Activated CD8-positive, alpha-beta memory T cell treated with anti-CD3 and anti-CD28 coated beads, Interleukin-2, amount 10 ng/mL, durations not matched to agents 7 days and 5 days (primary cell): ENCODE data around the gene MCC. TPM values are rescaled to one million over a fixed set of nuclear protein-coding genes. Genes with fewer than 3 reads are reported as not detected.
"Not testable (repeated sequence)": the region's sequence is repeated elsewhere in the genome, so short reads cannot be mapped to it uniquely, and the experiment has no call there.

ENCODE experiments used
- ATAC-seq: fragments of 150-1000 bp; cut with Tn5 transposase; one replicate; pipeline ENCODE4 v1.10.0; 2021; ENCODE audit warnings: moderate library complexity
- CTCF ChIA-PET: fragments of 350-600 bp; sonication (Branson Sonifier 250); formaldehyde crosslinking; loops from one replicate; lab custom pipeline; 2021; ENCODE audit warnings: antibody characterized with exemption; lab: Charles Lee
- DNase-seq: peaks from one replicate; pipeline ENCODE4 v3.0.0-alpha.2; 2020
- H3K27ac Mint-ChIP-seq: one replicate; pipeline ENCODE4 v1.8.0; 2021; ENCODE audit warnings: mild to moderate bottlenecking, mixed read lengths
- H3K27me3 Mint-ChIP-seq: one replicate; pipeline ENCODE4 v1.8.0; 2021; ENCODE audit warnings: mixed read lengths
- H3K36me3 Mint-ChIP-seq: one replicate; pipeline ENCODE4 v1.8.0; 2021; ENCODE audit warnings: mild to moderate bottlenecking, mixed read lengths
- H3K4me1 Mint-ChIP-seq: one replicate; pipeline ENCODE4 v1.8.0; 2021; ENCODE audit warnings: mixed read lengths
- H3K4me3 Mint-ChIP-seq: one replicate; pipeline ENCODE4 v1.8.0; 2021; ENCODE audit warnings: mild to moderate bottlenecking, moderate library complexity, mixed read lengths
- H3K9me3 Mint-ChIP-seq: one replicate; pipeline ENCODE4 v1.8.0; 2022; ENCODE audit warnings: low read depth, mixed read lengths
- total RNA-seq, 2 experiments: library from RNA; stranded (reverse); gene quantifications; one replicate each; pipeline ENCODE4 v1.2.3, GENCODE V29; 2021

Gene MCC
- total RNA-seq, 2 experiments from 2014 or later = 7.4 to 7.5 TPM

DNA sequence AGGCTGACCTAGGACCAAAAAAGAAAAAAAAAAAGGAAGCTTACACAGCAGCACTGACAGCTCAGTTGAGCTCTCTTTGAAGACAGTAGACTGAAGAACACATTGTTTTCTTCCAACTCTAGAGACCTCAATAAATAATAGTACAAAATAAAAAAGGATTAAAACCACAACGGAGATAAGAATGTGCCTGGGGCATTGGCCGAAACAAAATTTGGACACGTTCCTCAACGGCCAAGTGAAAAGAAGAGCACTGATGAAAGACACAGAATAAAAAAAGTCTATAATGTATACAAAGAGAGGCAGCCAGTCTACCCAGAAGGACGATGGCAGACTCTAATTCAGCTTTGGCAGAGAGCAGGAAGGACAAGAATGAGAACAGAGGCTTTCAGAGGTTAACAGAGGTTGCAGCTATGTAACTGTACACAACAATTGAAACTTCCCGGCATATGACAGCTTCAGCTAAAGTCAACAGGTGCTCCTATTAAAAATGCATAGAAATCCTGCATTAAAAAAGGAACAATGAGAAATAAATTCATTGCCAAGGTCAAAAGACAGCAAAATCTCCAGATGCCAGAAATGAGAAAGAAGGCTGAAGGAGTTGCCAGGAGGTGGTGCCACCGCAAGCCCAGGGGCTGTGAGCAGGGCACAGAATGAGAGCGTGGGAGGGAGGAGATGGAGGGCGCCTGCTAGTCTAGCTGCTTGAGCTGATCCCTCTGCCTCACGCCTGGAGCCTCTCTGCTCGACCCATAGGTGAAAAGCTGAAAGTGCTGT lies 397.7 kb downstream of the MCC start:
- no peak overlapping the region for H3K4me3 Mint-ChIP-seq
- no peak for ATAC-seq
- CTCF ChIA-PET = no interaction called here
- peaks cover 4% of the 10 kb centered on the region for H3K4me1 Mint-ChIP-seq
- no peak overlapping the region for H3K27ac Mint-ChIP-seq
- no peak for DNase-seq
- H3K9me3 Mint-ChIP-seq = no peaks in the 10 kb centered on the region
- no peaks in the 10 kb centered on the region for H3K36me3 Mint-ChIP-seq
- H3K27me3 Mint-ChIP-seq = no peaks in the 10 kb centered on the region

DNA sequence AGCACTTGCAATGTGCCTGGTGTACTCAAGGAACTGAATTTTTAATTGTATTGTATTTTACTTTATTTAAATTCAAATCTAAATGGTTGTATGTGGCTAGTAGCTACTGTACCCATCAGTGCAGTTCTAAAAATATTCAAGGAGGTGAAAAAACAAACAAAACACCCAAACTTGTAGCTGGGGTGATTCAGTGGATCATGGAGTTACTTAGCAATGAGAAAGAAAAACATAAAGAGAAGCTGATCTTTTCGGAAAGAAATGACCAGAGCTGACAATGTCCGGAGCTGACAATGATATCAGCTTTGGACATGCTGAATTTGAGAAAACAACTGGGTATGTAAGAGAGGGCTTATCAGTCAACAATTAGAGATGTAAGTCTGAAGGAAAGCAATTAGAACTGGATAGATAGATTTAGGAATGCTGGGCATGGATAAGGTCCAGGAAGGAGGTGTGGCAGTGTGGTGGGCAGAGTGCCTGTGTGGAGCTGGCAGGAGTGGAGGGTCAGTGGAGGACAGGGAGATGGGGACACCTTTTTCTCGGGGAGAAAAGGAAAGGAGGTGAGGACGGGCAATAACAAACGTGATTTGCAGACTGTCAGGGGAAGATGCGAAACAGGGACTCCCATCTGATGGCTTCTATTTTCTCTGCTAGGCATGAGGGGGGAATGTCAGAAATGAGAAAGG lies 398.5 kb downstream of the MCC start:
- no peak for DNase-seq
- no peak overlapping the region for H3K27ac Mint-ChIP-seq
- H3K9me3 Mint-ChIP-seq = no peaks in the 10 kb centered on the region
- CTCF ChIA-PET = interaction anchor here (0.7 kb wide), 1 partner anchor 306 kb away, joined by 3 read pairs; no protein-coding TSS in a partner anchor
- H3K36me3 Mint-ChIP-seq = no peaks in the 10 kb centered on the region
- no peak for ATAC-seq
- H3K4me1 Mint-ChIP-seq = peaks cover 4% of the 10 kb centered on the region
- H3K27me3 Mint-ChIP-seq = no peaks in the 10 kb centered on the region
- H3K4me3 Mint-ChIP-seq = no peak overlapping the region

DNA sequence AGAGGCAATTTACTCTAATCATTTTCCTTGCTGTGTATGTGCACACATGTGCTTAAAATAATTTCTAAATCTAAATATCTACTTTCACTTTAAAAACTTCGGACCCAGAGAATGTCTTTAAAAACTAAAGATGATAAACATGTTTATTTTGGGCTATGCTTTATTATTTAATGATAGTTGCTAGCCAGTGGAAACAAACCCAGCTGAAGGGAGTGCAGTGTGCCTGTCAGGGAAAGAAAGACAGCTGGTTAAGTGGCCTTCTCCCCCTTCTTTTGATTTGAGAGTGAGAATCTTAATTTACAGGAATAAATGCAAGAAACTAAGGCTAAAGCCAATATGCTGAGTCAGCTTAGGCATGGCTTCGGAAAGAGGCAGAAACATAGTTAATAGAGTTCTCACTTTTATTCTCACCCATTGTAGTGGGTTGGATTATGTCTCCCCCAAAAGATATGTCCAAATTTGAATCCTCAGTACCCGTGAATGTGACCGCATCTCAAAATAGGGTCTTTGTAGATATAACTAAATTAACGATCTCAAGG lies 400.2 kb downstream of the MCC start:
- no peak for DNase-seq
- no peaks in the 10 kb centered on the region for H3K27me3 Mint-ChIP-seq
- no peak for ATAC-seq
- no peaks in the 10 kb centered on the region for H3K36me3 Mint-ChIP-seq
- no peak overlapping the region for H3K4me3 Mint-ChIP-seq
- H3K9me3 Mint-ChIP-seq = no peaks in the 10 kb centered on the region
- H3K27ac Mint-ChIP-seq = no peak overlapping the region
- peaks cover 4% of the 10 kb centered on the region for H3K4me1 Mint-ChIP-seq
- CTCF ChIA-PET = no interaction called here

DNA sequence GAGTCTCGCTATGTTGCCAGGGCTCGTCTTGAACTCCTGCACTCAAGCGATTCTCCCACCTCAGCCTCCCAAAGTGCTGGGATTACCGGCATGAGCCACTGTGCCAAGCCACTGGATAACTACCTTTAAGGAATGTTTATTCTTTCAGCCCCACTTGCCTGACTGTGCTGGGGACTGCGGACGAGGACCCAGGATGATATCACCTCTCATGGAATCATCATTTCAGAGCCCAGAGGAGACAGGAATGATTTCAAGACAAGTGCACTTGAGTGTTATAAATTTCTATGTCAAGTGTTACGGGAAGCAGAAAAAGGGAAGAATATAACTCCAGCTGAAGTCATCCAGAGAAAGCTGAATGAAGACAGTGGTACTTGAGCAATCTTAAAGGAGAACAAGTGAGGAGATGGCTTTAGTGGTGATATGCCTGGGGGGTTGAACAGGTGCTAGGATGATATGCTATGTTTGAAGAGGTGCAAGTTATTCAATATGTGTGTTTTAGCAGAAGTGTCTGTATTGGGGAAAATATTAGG lies 402.3 kb downstream of the MCC start:
- no peak overlapping the region for H3K27ac Mint-ChIP-seq
- H3K9me3 Mint-ChIP-seq = no peaks in the 10 kb centered on the region
- CTCF ChIA-PET = no interaction called here
- DNase-seq (no peak), ATAC-seq (no peak)
- H3K4me1 Mint-ChIP-seq = peaks cover 4% of the 10 kb centered on the region
- no peaks in the 10 kb centered on the region for H3K27me3 Mint-ChIP-seq
- H3K4me3 Mint-ChIP-seq = no peak overlapping the region
- H3K36me3 Mint-ChIP-seq = no peaks in the 10 kb centered on the region

DNA sequence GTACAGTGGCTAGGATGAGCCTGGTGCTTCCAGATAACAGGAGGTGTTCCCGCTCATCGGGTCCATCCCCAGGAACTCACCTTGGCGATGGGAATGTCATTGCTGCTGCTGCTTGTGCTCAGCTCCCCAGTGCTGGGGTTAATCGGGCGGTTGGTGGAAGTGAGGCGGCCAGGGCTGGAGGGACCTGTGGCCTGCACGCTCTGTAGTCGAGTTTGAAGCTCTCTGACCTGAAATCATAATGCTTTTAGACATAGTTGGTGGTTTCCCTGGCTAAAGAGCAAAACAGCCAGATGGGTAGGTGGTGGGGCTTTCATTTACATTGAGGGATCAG lies 403.2 kb downstream of the MCC start:
- CTCF ChIA-PET = interaction anchor here (1.9 kb wide), 1 partner anchor 11 kb away, joined by 5 read pairs; no protein-coding TSS in a partner anchor
- Mint-ChIP-seq H3K4me3 (no peak overlapping the region), H3K27me3 (no peaks in the 10 kb centered on the region), H3K4me1 (peaks cover 3% of the 10 kb centered on the region), H3K9me3 (no peaks in the 10 kb centered on the region), H3K36me3 (no peaks in the 10 kb centered on the region), H3K27ac (no peak overlapping the region)
- ATAC-seq (no peak), DNase-seq (no peak)

DNA sequence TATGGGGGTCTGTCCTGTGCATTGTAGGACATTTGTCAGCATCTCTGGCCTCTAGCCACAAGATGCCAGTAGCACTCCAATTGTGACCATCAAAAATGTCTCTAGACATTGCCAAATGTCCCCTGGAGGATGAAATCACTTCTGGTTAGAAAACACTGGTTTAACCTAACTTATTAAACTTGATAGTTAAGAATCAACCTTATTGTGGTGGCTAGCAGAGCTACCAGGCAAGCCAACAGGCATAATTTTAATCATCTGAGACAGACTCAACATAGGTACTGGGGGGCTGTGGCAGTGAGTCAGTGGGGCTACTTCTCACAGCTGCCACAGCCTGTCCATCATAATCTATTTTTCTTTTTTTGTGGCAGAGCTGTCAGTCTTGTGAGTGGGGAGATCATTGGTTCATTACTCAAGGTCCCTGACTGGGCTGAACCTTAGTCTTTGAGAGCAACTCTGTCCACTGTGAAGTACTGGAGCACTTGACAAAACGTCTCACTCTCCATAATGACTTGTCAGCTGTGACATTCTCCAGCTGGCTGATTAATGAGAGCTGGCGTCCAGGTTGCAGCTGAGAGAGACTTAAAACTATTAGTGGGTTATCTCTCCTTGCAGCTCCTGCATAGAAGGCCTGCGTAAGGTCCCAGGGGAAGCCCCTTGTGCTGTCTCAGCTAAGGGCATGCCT lies 403.7 kb downstream of the MCC start:
- CTCF ChIA-PET = interaction anchor here (1.9 kb wide), 1 partner anchor 10 kb away, joined by 5 read pairs; no protein-coding TSS in a partner anchor
- Mint-ChIP-seq H3K27ac (no peak overlapping the region), H3K27me3 (no peaks in the 10 kb centered on the region), H3K4me3 (no peak overlapping the region), H3K4me1 (no peaks in the 10 kb centered on the region), H3K36me3 (no peaks in the 10 kb centered on the region), H3K9me3 (no peaks in the 10 kb centered on the region)
- DNase-seq = no peak
- no peak for ATAC-seq

DNA sequence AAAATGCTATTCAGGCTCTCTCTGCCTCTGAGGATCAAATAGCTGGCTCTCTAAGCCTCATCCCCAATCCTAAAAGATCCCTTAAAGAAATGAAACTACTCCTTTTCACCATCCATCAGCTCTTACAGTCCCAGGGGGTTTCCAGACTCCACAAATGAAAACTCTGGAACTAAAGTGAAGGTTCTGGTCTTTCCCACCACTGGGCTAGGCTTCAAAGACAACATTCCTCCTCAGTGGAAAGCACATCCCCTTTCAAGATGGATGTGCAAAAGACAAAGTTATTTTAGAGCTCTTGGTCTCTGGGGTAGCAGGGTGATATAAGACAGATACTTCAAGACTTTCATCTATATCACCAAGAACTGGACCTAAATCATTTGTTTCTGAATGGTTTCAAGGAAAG lies 404.8 kb downstream of the MCC start:
- Mint-ChIP-seq H3K27me3 (no peaks in the 10 kb centered on the region), H3K4me3 (no peak overlapping the region), H3K27ac (no peak overlapping the region), H3K36me3 (no peaks in the 10 kb centered on the region), H3K9me3 (no peaks in the 10 kb centered on the region), H3K4me1 (no peaks in the 10 kb centered on the region)
- no peak for ATAC-seq
- no peak for DNase-seq
- CTCF ChIA-PET = interaction anchor here (1.9 kb wide), 1 partner anchor 9 kb away, joined by 5 read pairs; no protein-coding TSS in a partner anchor

DNA sequence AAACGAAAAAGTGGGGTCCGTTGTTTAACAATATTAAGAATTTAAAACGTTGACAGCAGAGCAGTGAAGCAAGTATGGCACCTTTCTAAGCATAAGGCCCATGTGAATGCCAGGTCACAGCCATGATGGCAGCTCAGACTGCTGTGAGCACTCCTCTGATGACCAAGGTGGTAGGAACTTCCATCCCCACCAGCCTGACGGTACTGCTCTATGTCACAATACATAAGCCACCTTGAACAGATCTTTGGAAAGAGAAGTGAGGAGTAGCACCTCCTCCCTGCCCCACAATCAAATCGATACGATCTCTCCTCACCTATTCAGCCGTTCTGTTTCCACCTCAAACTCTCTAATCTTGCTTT lies 405.7 kb downstream of the MCC start:
- Mint-ChIP-seq H3K27me3 (no peaks in the 10 kb centered on the region), H3K36me3 (peaks cover under 1% of the 10 kb centered on the region), H3K9me3 (no peaks in the 10 kb centered on the region), H3K4me1 (no peaks in the 10 kb centered on the region), H3K4me3 (no peak overlapping the region), H3K27ac (no peak overlapping the region)
- no peak for ATAC-seq
- DNase-seq = no peak
- CTCF ChIA-PET = no interaction called here

DNA sequence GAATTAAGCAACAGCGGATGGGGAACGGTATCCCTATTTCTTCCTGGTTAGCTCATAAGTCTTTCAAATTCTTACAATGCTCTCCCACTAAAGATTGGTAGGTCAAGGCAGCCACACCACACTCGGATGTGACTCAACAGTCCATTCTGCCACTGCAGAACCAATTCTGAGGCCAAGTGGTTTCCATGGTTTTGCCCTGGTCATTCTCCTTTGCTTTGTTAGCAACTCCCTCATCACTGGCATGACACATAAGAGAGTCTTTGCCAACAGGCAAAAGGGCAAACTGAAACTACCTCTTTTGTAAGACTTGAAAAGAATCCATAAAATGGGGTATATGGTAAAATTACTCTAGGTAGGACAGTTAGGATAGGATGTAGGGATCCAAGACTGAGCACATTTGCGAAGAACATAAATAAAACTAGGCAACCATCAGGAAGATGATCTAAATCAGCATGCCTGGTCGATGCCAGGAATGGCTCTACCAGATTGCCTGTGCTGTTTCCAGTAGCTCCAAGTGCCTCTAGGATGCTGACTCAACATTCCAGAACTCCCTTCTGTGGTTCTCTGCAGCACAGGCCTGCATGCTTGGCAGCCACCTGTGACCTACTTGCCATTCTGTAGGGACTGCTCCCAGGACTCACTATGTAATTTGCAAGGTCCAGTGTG lies 406.2 kb downstream of the MCC start:
- Mint-ChIP-seq H3K9me3 (no peaks in the 10 kb centered on the region), H3K4me1 (no peaks in the 10 kb centered on the region), H3K4me3 (no peak overlapping the region), H3K27me3 (no peaks in the 10 kb centered on the region), H3K27ac (no peak overlapping the region), H3K36me3 (peaks cover 6% of the 10 kb centered on the region)
- DNase-seq = no peak
- CTCF ChIA-PET = no interaction called here
- ATAC-seq = no peak

DNA sequence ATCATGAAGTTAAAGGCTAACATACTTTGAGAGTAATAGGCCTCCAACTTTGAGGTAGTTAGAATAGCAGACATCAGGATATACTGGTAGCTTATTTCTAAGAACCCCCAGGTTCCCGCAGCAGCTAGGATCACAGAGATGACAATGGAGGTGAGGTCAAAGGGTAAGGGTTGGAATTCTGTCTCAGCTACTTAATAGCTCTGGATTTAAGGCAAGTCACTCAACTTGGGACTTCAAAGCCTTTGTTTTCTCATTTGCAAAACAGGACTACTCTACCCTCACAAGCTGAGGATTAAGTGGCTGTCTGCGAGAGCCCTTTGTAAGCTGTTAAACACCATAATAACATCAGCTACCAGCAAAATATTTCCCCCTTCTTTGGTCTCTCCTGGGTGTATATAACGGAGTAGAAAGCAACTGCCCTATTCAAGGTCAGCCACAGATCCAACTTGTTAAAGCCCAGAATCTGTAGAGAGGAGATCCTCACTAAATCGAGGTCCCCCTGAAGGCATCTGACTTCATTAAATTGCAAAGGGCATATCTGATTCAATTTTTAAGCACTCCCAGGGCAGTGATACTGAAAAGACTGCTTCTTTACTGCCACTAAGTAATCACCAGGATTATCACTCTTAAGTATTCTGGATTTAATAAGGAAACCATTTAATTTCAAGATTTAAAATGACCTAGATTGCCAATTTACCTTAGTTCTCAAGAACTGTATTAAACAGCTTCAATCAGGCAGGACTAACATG lies 407.0 kb downstream of the MCC start:
- Mint-ChIP-seq H3K4me1 (no peaks in the 10 kb centered on the region), H3K36me3 (peaks cover 6% of the 10 kb centered on the region), H3K27me3 (no peaks in the 10 kb centered on the region), H3K27ac (no peak overlapping the region), H3K9me3 (no peaks in the 10 kb centered on the region), H3K4me3 (no peak overlapping the region)
- DNase-seq = no peak
- no peak for ATAC-seq
- CTCF ChIA-PET = no interaction called here

DNA sequence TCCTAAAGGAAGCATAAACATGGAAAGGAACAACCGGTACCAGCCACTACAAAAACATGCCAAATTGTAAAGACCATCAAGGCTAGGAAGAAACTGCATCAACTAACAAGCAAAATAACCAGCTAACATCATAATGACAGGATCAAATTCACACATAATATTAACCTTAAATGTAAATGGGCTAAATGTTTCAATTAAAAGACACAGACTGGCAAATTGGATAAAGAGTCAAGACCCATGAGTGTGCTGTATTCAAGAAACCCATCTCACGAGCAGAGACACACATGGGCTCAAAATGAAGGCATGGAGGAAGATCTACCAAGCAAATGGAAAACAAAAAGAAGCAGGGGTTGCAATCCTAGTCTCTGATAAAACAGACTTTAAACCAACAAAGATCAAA lies 411.6 kb downstream of the MCC start:
- CTCF ChIA-PET, ATAC-seq, H3K9me3 Mint-ChIP-seq, H3K4me1 Mint-ChIP-seq, H3K27ac Mint-ChIP-seq, DNase-seq, H3K27me3 Mint-ChIP-seq, H3K4me3 Mint-ChIP-seq: not testable (repeated sequence)
- peaks cover 12% of the 10 kb centered on the region for H3K36me3 Mint-ChIP-seq

DNA sequence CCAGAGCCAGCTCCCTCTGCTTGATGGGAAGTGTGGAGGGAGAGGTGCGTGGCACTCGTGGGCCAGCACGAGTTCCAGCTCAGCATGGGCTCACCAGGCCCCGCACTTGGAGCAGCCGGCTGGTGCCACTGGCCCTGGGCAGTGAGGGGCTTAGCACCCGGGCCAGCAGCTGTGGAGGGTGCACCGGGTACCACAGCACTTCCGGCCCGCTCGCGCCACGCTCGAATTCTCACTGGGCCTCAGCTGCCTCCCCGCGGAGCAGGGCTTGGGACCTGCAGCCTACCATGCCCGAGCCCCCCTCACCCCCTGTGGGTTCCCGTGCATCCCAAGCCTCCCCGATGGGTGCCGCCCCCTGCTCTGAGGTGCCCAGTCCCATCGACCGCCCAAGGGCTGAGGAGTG lies 413.2 kb downstream of the MCC start:
- Mint-ChIP-seq H3K4me3 (no peak overlapping the region), H3K4me1 (no peaks in the 10 kb centered on the region), H3K27me3 (no peaks in the 10 kb centered on the region), H3K36me3 (peaks cover 12% of the 10 kb centered on the region), H3K9me3 (peaks cover 2% of the 10 kb centered on the region), H3K27ac (no peak overlapping the region)
- DNase-seq (no peak), ATAC-seq (no peak)
- CTCF ChIA-PET = interaction anchor here (1.3 to 1.8 kb wide), 2 partner anchors 9 to 21 kb away, joined by 4 to 5 read pairs; no protein-coding TSS in a partner anchor
